K562 (cell line): ENCODE results near the gene RNMT. TPM values are rescaled to one million over a fixed set of nuclear protein-coding genes. Genes with fewer than 3 reads are reported as not detected.
A peak's percentile ranks its signal among the peaks of the same experiment; 100 is the strongest.

Experiments
- ATAC-seq: fragments of 200-7000 bp; cut with Tn5 transposase; 3 replicates; pipeline ENCODE4 v1.9.1; 2020; ENCODE audit warnings: moderate library complexity
- BruUV-seq: library from RNA; stranded (reverse); fragments of 400-500 nt; replicated peaks from 2 replicates; lab custom pipeline; 2021; lab: Mats Ljungman, UMichigan
- CTCF ChIA-PET: fragments of 300-600 bp; formaldehyde crosslinking; extraction: SDS; loops from one replicate; lab custom pipeline; 2021; ENCODE audit warnings: low intra/inter-chr PET ratio; lab: Yijun Ruan, JAX
- POLR2A ChIA-PET: fragments of 300-600, 350-650 bp; sonication (Branson Sonifier 250); formaldehyde crosslinking; extraction: SDS; loops from one replicate; lab custom pipeline; 2021; ENCODE audit warnings: antibody characterized with exemption, inconsistent platforms; lab: Yijun Ruan, JAX
- DNase-seq, 4 experiments: peaks; one replicate each; pipeline versions ENCODE4 v3.0.0 to v3.0.0-alpha.2; 2011 to 2018; ENCODE audit warnings: low spot score in 3 of 4, mixed read lengths in 3 of 4; ENCODE audit errors: extremely low read depth in 1 of 4
- FAIRE-seq: peaks from 2 replicates; lab custom pipeline; 2011; peaks lifted over from hg19 to GRCh38; lab: Jason Lieb, UNC
- H2AFZ ChIP-seq: 2 replicates; pipeline ENCODE4 v1.6.0; 2011; ENCODE audit warnings: low read depth, low read length, control low read depth, inconsistent platforms
- H3K27ac ChIP-seq: fragments of 200-600 bp; 3 replicates; pipeline ENCODE4 v1.8.0; 2011; ENCODE audit warnings: low read depth, mild to moderate bottlenecking, control low read depth, inconsistent platforms, low read length, moderate library complexity, mixed read lengths; ENCODE audit errors: extremely low read depth
- H3K27me3 ChIP-seq, 2 experiments: fragments of 300-600 bp in 1 of 2; 2 replicates in 1 of 2; 3 replicates in 1 of 2; pipeline versions ENCODE4 v1.6.0 to v1.8.0; 2011; ENCODE audit warnings: inconsistent platforms in 2 of 2, low read length in 2 of 2, mild to moderate bottlenecking in 1 of 2, mixed read lengths in 1 of 2, moderate library complexity in 1 of 2; ENCODE audit not compliant: control insufficient read depth in 2 of 2, insufficient read depth in 2 of 2
- H3K36me3 ChIP-seq: fragments of 300-600 bp; 3 replicates; pipeline ENCODE4 v1.8.0; 2011; ENCODE audit warnings: mild to moderate bottlenecking, low read length, inconsistent platforms; ENCODE audit not compliant: control insufficient read depth, insufficient read depth
- H3K4me1 ChIP-seq, 2 experiments: fragments of 200-600 bp in 1 of 2; replicated peaks in 1 of 2; 2 replicates in 1 of 2; 3 replicates in 1 of 2; pipeline versions ENCODE4 v1.5.1 to v1.8.0; 2011; ENCODE audit warnings: inconsistent platforms in 2 of 2, low read length in 2 of 2, mild to moderate bottlenecking in 1 of 2, mixed read lengths in 1 of 2, moderate library complexity in 1 of 2; ENCODE audit not compliant: control insufficient read depth in 2 of 2, insufficient read depth in 2 of 2
- H3K4me2 ChIP-seq: 2 replicates; pipeline ENCODE4 v1.6.1; 2011; ENCODE audit warnings: low read length, control low read depth, inconsistent platforms, mixed read lengths; ENCODE audit not compliant: insufficient read depth
- H3K4me3 ChIP-seq: fragments of 200-600 bp; sonication (generic), shearing (Covaris generic); 2 replicates; pipeline ENCODE4 v1.5.1; 2016; ENCODE audit warnings: control low read depth, inconsistent platforms
- H3K79me2 ChIP-seq: fragments of 200-600 bp; 3 replicates; pipeline ENCODE4 v1.8.0; 2011; ENCODE audit warnings: low read length, inconsistent platforms; ENCODE audit not compliant: control insufficient read depth, insufficient read depth
- H3K9ac ChIP-seq, 2 experiments: 2 replicates each; pipeline versions ENCODE4 v1.6.0 to v1.6.1; 2011; ENCODE audit warnings: low read depth in 2 of 2, low read length in 2 of 2, control low read depth in 1 of 2, inconsistent platforms in 1 of 2, mild to moderate bottlenecking in 1 of 2, mixed read lengths in 1 of 2; ENCODE audit not compliant: insufficient read depth in 1 of 2
- H3K9me1 ChIP-seq: one replicate; pipeline ENCODE4 v1.6.0; 2011; ENCODE audit warnings: inconsistent platforms, mild to moderate bottlenecking, low read length, moderate library complexity; ENCODE audit not compliant: control insufficient read depth, insufficient read depth
- H3K9me3 ChIP-seq: replicated peaks from 2 replicates; pipeline ENCODE4 v1.5.1; 2011; ENCODE audit warnings: low read depth, low read length, inconsistent platforms; ENCODE audit not compliant: control insufficient read depth, insufficient read depth
- H4K20me1 ChIP-seq: replicated peaks from 2 replicates; pipeline ENCODE4 v1.6.1; 2011; ENCODE audit warnings: low read length, inconsistent platforms, mixed read lengths; ENCODE audit not compliant: control insufficient read depth, insufficient read depth
- ETS1 ChIP-seq: conservative IDR thresholded peaks from 2 replicates; pipeline ENCODE4 v1.6.1; 2011; ENCODE audit warnings: low read depth, mild to moderate bottlenecking, low read length; ENCODE audit not compliant: control insufficient read depth
- FOXO4 ChIP-seq: fragments of 450-650 bp; formaldehyde crosslinking; IDR thresholded peaks from 2 replicates; pipeline ENCODE4 v1.4.0; 2020; ENCODE audit warnings: mild to moderate bottlenecking, moderate library complexity
- HDGF ChIP-seq: fragments of 450-650 bp; IDR thresholded peaks from 2 replicates; pipeline ENCODE4 v1.6.1; 2016
- HINFP ChIP-seq: fragments of 450-650 bp; conservative IDR thresholded peaks from 2 replicates; pipeline ENCODE4 v1.6.1; 2016; ENCODE audit warnings: missing genetic modification characterization, low read depth, mild to moderate bottlenecking, control low read depth, missing compliant biosample characterization
- HMG20A ChIP-seq: fragments of 450-650 bp; formaldehyde crosslinking; conservative IDR thresholded peaks from 2 replicates; pipeline ENCODE4 v1.4.0; 2020; ENCODE audit warnings: mild to moderate bottlenecking, mixed read lengths
- NCOA2 ChIP-seq, 2 experiments: fragments of 450-650 bp; IDR thresholded peaks; 2 replicates each; pipeline ENCODE4 v1.6.1; 2018; ENCODE audit warnings: mild to moderate bottlenecking in 2 of 2, moderate library complexity in 1 of 2; ENCODE audit not compliant: partially characterized antibody in 2 of 2
- RBM14 ChIP-seq: fragments of 200-400 bp; formaldehyde crosslinking; IDR thresholded peaks from 2 replicates; pipeline ENCODE4 v1.6.1; 2018; ENCODE audit warnings: low read depth, mild to moderate bottlenecking, low read length, moderate library complexity, borderline replicate concordance; ENCODE audit not compliant: insufficient read depth
- SRSF7 ChIP-seq: fragments of 200-400 bp; formaldehyde crosslinking; optimal IDR thresholded peaks from 2 replicates; pipeline ENCODE3; 2017; ENCODE audit warnings: mild to moderate bottlenecking, low read depth, low read length
- STAG1 ChIP-seq: sonication (generic); formaldehyde crosslinking; IDR thresholded peaks from 2 replicates; pipeline ENCODE4 v1.5.0; 2020; ENCODE audit warnings: missing genetic modification reagents, borderline replicate concordance
- STAT6 ChIP-seq: sonication (generic); formaldehyde crosslinking; IDR thresholded peaks from 2 replicates; pipeline ENCODE4 v1.8.1; 2023; ENCODE audit warnings: mild to moderate bottlenecking, missing genetic modification reagents
- whole genome bisulfite sequencing: fragments of 100-300 bp; shearing (Covaris generic); methylation state at CpG from one replicate; pipeline ENCODE4 v1.1.6; 2016; ENCODE audit warnings: low coverage, mixed read lengths; ENCODE audit not compliant: insufficient coverage; ENCODE audit errors: missing lambda C conversion rate; 5-methylcytosine and 5-hydroxymethylcytosine counted together
- in situ Hi-C: fragments of 300-500 bp; cut with MboI; formaldehyde crosslinking; loops from 4 replicates; pipeline ENCODE4 v1.15.0; 2018; ENCODE audit warnings: inconsistent platforms, mixed read lengths
- intact Hi-C: fragments of 100-400 bp; cut with micrococcal nuclease; formaldehyde crosslinking; loops from 2 replicates; pipeline ENCODE4 v1.14.2; 2022
- polyA plus RNA-seq, 8 experiments: library from polyadenylated mRNA; depleted of rRNA in 4 of 8; stranded (reverse) in 5 of 8; unstranded in 3 of 8; fragments of >200 nt; fragmentation: Nextera tagmentation in 2 of 8; fragmentation: Illumina TruSeq in 1 of 8; extraction: Ambion mirVana in 2 of 8; extraction: Trizol in 1 of 8; gene quantifications; 2 replicates each; pipeline versions ENCODE4 v1.2.1 to v1.2.3, GENCODE V29; 2011 to 2014; ENCODE audit warnings: inconsistent platforms in 1 of 8, missing spikeins in 1 of 8
- total RNA-seq, 7 experiments: library from RNA; depleted of rRNA in 6 of 7; stranded (reverse); fragments of >200 nt in 6 of 7; fragmentation: Illumina TruSeq in 2 of 7; extraction: Trizol in 2 of 7; gene quantifications; 2 replicates each; pipeline versions ENCODE4 v1.2.1 to v1.2.3, GENCODE V29; 2011 to 2021; ENCODE audit warnings: low replicate concordance in 1 of 7

The RNMT gene
- total and polyA plus RNA-seq, 9 of the 15 experiments (the other 6 are each of a cell fraction or from before 2014, with no cell fraction given) = 20.2 to 63.4 (median 34.1) TPM

- Histone ChIP-seq H3K9me1 (no peaks in the 10 kb centered on the region), H3K27ac (peak overlapping the region; percentile 93), H3K36me3 (peaks cover 28% of the 10 kb centered on the region; the same call in 2 of the 3 replicates), H3K9me3 (no peaks in the 10 kb centered on the region), H2AFZ (peak overlapping the region; percentile 89), H3K4me3 (peak overlapping the region; percentile 97), H3K9ac (peak overlapping the region; percentile 93 to 98), H3K27me3 (no peaks in the 10 kb centered on the region), H3K4me1 (peaks cover 5 to 16% of the 10 kb centered on the region in 2 experiments; a peak in 4 of 5 replicates), H4K20me1 (peaks cover 4% of the 10 kb centered on the region), H3K79me2 (peaks cover 100% of the 10 kb centered on the region), H3K4me2 (peak overlapping the region; percentile 90)
- CTCF ChIA-PET = no interaction called here
- intact Hi-C loops = no loop called here
- POLR2A ChIA-PET = interaction anchor here (0.6 to 1.4 kb wide), 5 partner anchors 9 to 713 kb away, joined by 3 read pairs; no protein-coding TSS in a partner anchor
- ATAC-seq (no peak), DNase-seq (peak in 1 of 4 experiments; percentile 14), FAIRE-seq (no peak)
- WGBS = under 1% methylated on average over 35 of the region's 35 CpGs
- BruUV-seq = TSS peak; percentile 52
- in situ Hi-C loops = no loop called here
- TF ChIP-seq RBM14 (no peak), ETS1 (no peak), SRSF7 (no peak), NCOA2 (IDR thresholded peaks at IDR 0.05; ENCODE audit: partially characterized antibody in 2 of 2) (no peak), STAG1 (no peak), FOXO4 (CRISPR knock-in tag) (no peak), HMG20A (CRISPR knock-in tag) (no peak), HINFP (tag) (no peak), STAT6 (no peak), HDGF (no peak)
- TF ChIP-seq, all 486 proteins: peak for 0
These were observed 774 bp upstream of the RNMT start for GRCh38 chr18:13725566-13726231.
